Diencephalon (tissue), 1 donor: ENCODE data around the gene ADAT3. TPM values are rescaled to one million over a fixed set of nuclear protein-coding genes. Genes with fewer than 3 reads are reported as not detected.

ENCODE experiments used
- total RNA-seq: library from RNA; depleted of rRNA; stranded (reverse); fragments of >200 nt; gene quantifications from one replicate; pipeline ENCODE4 v1.2.3, GENCODE V29; 2014

ADAT3 gene
- 2.1 TPM for total RNA-seq

GRCh38 chr19:1905110-1905862 is at the start of gene ADAT3, which contains the start of gene SCAMP4:
Gene ADAT3 (plus strand): TSS chr19:1905399. CDS start chr19:1912048, 6,649 bp downstream.
Gene SCAMP4 (plus strand): TSS chr19:1905399. CDS start chr19:1915020, 9,621 bp downstream.

GRCh38 chr19:1863328-1863637 is 41.9 kb upstream of the ADAT3 start, which contains the start of gene KLF16:
Gene KLF16 (minus strand): TSS chr19:1863579. CDS start chr19:1863497, 82 bp downstream.

GRCh38 chr19:1885398-1886119 is 19.6 kb upstream of the ADAT3 start, which contains the start of gene ABHD17A:
Gene ABHD17A (minus strand): TSS chr19:1885496. CDS start chr19:1881566, 3,930 bp downstream.

GRCh38 chr19:1941146-1942077 is 36.2 kb downstream of the ADAT3 start, which contains the start of gene CSNK1G2:
Gene CSNK1G2 (plus strand): TSS chr19:1941172. CDS start chr19:1969773, 28,601 bp downstream.

Other genes starting within 250 kb of the ADAT3 start
- gene ONECUT3, start 151.9 kb upstream of the ADAT3 start, total RNA-seq, result 0.23 TPM
- gene ATP8B3, start 93.1 kb upstream of the ADAT3 start, total RNA-seq, result 0.69 TPM
- 9.2 TPM for gene REXO1, start 56.9 kb upstream of the ADAT3 start, total RNA-seq
- 4.6 TPM for gene KLF16, start 41.8 kb upstream of the ADAT3 start, total RNA-seq
- 48.4 TPM for gene ABHD17A, start 19.9 kb upstream of the ADAT3 start, total RNA-seq
- gene SCAMP4, start within 50 bp of the ADAT3 start, total RNA-seq, result 16.1 TPM
- gene CSNK1G2, start 35.8 kb downstream of the ADAT3 start, total RNA-seq, result 33.9 TPM
- 59.3 TPM for gene BTBD2, start 110.3 kb downstream of the ADAT3 start, total RNA-seq
- gene MKNK2, start 145.8 kb downstream of the ADAT3 start, total RNA-seq, result 20.8 TPM
- 15.5 TPM for gene MOB3A, start 190.9 kb downstream of the ADAT3 start, total RNA-seq
- gene IZUMO4, start 191.5 kb downstream of the ADAT3 start, total RNA-seq, result 8.5 TPM
- 78.4 TPM for gene AP3D1, start 246.2 kb downstream of the ADAT3 start, total RNA-seq